Activated CD4-positive, alpha-beta T cell treated with anti-CD3 and anti-CD28 coated beads, Interleukin-2, amount 50 U/mL, for 24 hours (primary cell): ENCODE results near the gene TTC39C.

Experiments used
- DNase-seq, 2 donors: peaks; one replicate each; pipeline ENCODE4 v3.0.0-alpha.2; 2020; ENCODE audit warnings: low read depth in 1 of 2, low spot score in 1 of 2

The TTC39C gene

GRCh38 chr18:24080861-24081260, 66.3 kb downstream of the TTC39C start:
- no peak for DNase-seq

- no peak for DNase-seq
These were observed 69.0 kb downstream of the TTC39C start for GRCh38 chr18:24083550-24083949.

GRCh38 chr18:24086082-24086481, 71.5 kb downstream of the TTC39C start:
- no peak for DNase-seq

GRCh38 chr18:24089076-24089475, 74.5 kb downstream of the TTC39C start:
- no peak for DNase-seq

- no peak for DNase-seq
These were observed 75.2 kb downstream of the TTC39C start for GRCh38 chr18:24089515-24090337.

- DNase-seq = no peak
These were observed 76.3 kb downstream of the TTC39C start for GRCh38 chr18:24090876-24091275.

- no peak for DNase-seq
These were observed 80.0 kb downstream of the TTC39C start for GRCh38 chr18:24094561-24094960.

- DNase-seq = no peak
These were observed 81.4 kb downstream of the TTC39C start for GRCh38 chr18:24095976-24096375.

GRCh38 chr18:24103320-24104021, 88.9 kb downstream of the TTC39C start:
- DNase-seq = no peak

- DNase-seq = no peak
These were observed 89.9 kb downstream of the TTC39C start for GRCh38 chr18:24104486-24104885.

GRCh38 chr18:24108641-24109040, 94.1 kb downstream of the TTC39C start:
- no peak for DNase-seq

GRCh38 chr18:24111936-24112335, 97.4 kb downstream of the TTC39C start:
- no peak for DNase-seq

GRCh38 chr18:24112464-24112863, 97.9 kb downstream of the TTC39C start:
- no peak for DNase-seq

- DNase-seq = no peak
These were observed 98.5 kb downstream of the TTC39C start for GRCh38 chr18:24112874-24113615.

GRCh38 chr18:24114924-24115549, 100.5 kb downstream of the TTC39C start:
- DNase-seq = no peak

GRCh38 chr18:24115628-24116027, 101.1 kb downstream of the TTC39C start:
- DNase-seq = no peak

- DNase-seq = peak; percentile 62 to 74
These were observed 104.4 kb downstream of the TTC39C start for GRCh38 chr18:24118750-24119577.

- DNase-seq = no peak
These were observed 106.1 kb downstream of the TTC39C start for GRCh38 chr18:24120676-24121075.

- no peak for DNase-seq
These were observed 107.1 kb downstream of the TTC39C start for GRCh38 chr18:24121625-24122024.

GRCh38 chr18:24126155-24126961, 111.8 kb downstream of the TTC39C start:
- DNase-seq = no peak
